Keratinocyte (primary cell): ENCODE measurements around the gene AOX1. TPM values are rescaled to one million over a fixed set of nuclear protein-coding genes. Genes with fewer than 3 reads are reported as not detected.
"Not testable (repeated sequence)": the region's sequence is repeated elsewhere in the genome, so short reads cannot be mapped to it uniquely, and the experiment has no call there.

Source experiments
- DNase-seq: peaks from one replicate; pipeline ENCODE4 v3.0.0-alpha.2; 2011; ENCODE audit warnings: low read depth, missing footprints, low spot score
- FAIRE-seq: peaks from 2 replicates; lab custom pipeline; 2011; peaks lifted over from hg19 to GRCh38; lab: Jason Lieb, UNC
- H2AFZ ChIP-seq: 2 replicates; pipeline ENCODE4 v1.6.0; 2012; ENCODE audit warnings: low read length, control low read depth, inconsistent platforms; ENCODE audit not compliant: control insufficient read depth
- H3K27ac ChIP-seq: 2 replicates; pipeline ENCODE4 v1.5.1; 2011; ENCODE audit warnings: low read length; ENCODE audit not compliant: control insufficient read depth, insufficient read depth
- H3K27me3 ChIP-seq: 3 replicates; pipeline ENCODE4 v1.6.0; 2011; ENCODE audit warnings: low read length; ENCODE audit not compliant: control insufficient read depth, insufficient read depth; ENCODE audit errors: extremely low read depth
- H3K36me3 ChIP-seq, 2 experiments: 2 replicates in 1 of 2; 3 replicates in 1 of 2; pipeline ENCODE4 v1.5.1; 2011; ENCODE audit warnings: low read length in 2 of 2, mild to moderate bottlenecking in 1 of 2; ENCODE audit not compliant: control insufficient read depth in 2 of 2, insufficient read depth in 2 of 2; ENCODE audit errors: extremely low read depth in 1 of 2
- H3K4me1 ChIP-seq: 3 replicates; pipeline ENCODE4 v1.5.1; 2011; ENCODE audit warnings: low read length; ENCODE audit not compliant: control insufficient read depth, insufficient read depth; ENCODE audit errors: extremely low read depth
- H3K4me2 ChIP-seq: 3 replicates; pipeline ENCODE4 v1.6.0; 2011; ENCODE audit warnings: low read depth, low read length; ENCODE audit not compliant: control insufficient read depth, insufficient read depth; ENCODE audit errors: extremely low read depth
- H3K4me3 ChIP-seq, 3 experiments: fragments of 200-600 bp in 1 of 3; sonication (generic) in 1 of 3; 2 replicates in 2 of 3; 3 replicates in 1 of 3; pipeline ENCODE4 v1.5.1; 2011 to 2016; ENCODE audit warnings: low read length in 3 of 3, mild to moderate bottlenecking in 3 of 3, control low read depth in 2 of 3, inconsistent platforms in 1 of 3, low read depth in 1 of 3, mixed read lengths in 1 of 3, mixed run types in 1 of 3, moderate library complexity in 1 of 3; ENCODE audit not compliant: control insufficient read depth in 2 of 3, insufficient read depth in 2 of 3; ENCODE audit errors: extremely low read depth in 1 of 3
- H3K79me2 ChIP-seq: 2 replicates; pipeline ENCODE4 v1.6.0; 2012; ENCODE audit warnings: low read length; ENCODE audit not compliant: control insufficient read depth, insufficient read depth
- H3K9ac ChIP-seq: 3 replicates; pipeline ENCODE4 v1.6.0; 2011; ENCODE audit warnings: low read length; ENCODE audit not compliant: control insufficient read depth, insufficient read depth; ENCODE audit errors: extremely low read depth
- H3K9me1 ChIP-seq: 3 replicates; pipeline ENCODE4 v1.6.0; 2011; ENCODE audit warnings: low read length; ENCODE audit not compliant: control insufficient read depth, insufficient read depth; ENCODE audit errors: extremely low read depth
- H3K9me3 ChIP-seq: 2 replicates; pipeline ENCODE4 v1.5.1; 2012; ENCODE audit warnings: low read depth, low read length; ENCODE audit not compliant: control insufficient read depth
- H4K20me1 ChIP-seq: 3 replicates; pipeline ENCODE4 v1.6.0; 2011; ENCODE audit warnings: low read length; ENCODE audit not compliant: control insufficient read depth, insufficient read depth; ENCODE audit errors: extremely low read depth
- EZH2 ChIP-seq: IDR thresholded peaks from one replicate; pipeline ENCODE4 v1.6.1; 2012; ENCODE audit warnings: inconsistent platforms, mild to moderate bottlenecking, low read length, moderate library complexity
- dilution Hi-C: fragments of 300-500 bp; cut with MboI; formaldehyde crosslinking; loops from one replicate; pipeline ENCODE4 v1.7.0; 2020; ENCODE audit warnings: low sequenced_read_pairs; ENCODE audit not compliant: extremely low pct_ligation_motif_present
- polyA plus RNA-seq, 5 experiments: library from polyadenylated mRNA; depleted of rRNA in 3 of 5; stranded (reverse) in 3 of 5; stranded (forward) in 1 of 5; unstranded in 1 of 5; fragments of >200 nt; gene quantifications; 1 replicate in 1 of 5; 2 replicates in 3 of 5; 3 replicates in 1 of 5; pipeline versions ENCODE4 v1.2.1 to v1.2.3, GENCODE V29; 2011 to 2012; ENCODE audit warnings: missing spikeins in 2 of 5, low read depth in 1 of 5, low replicate concordance in 1 of 5
- TF ChIP-seq, protein P1 (sequence below), 3 experiments: IDR thresholded peaks in 1 of 3; conservative IDR thresholded peaks in 1 of 3; optimal IDR thresholded peaks in 1 of 3; 2 replicates in 2 of 3; 3 replicates in 1 of 3; pipeline versions ENCODE3 to v1.5.1; 2011; ENCODE audit warnings: low read length in 3 of 3, mild to moderate bottlenecking in 3 of 3, moderate library complexity in 2 of 3, control low read depth in 1 of 3, inconsistent platforms in 1 of 3; ENCODE audit not compliant: insufficient read depth in 2 of 3; ENCODE audit errors: extremely low read depth in 1 of 3

Gene AOX1
- polyA plus RNA-seq, 1 donor (not counting 4 experiments of a cell fraction or from before 2014, with no cell fraction given): 12.2 TPM

DNA sequence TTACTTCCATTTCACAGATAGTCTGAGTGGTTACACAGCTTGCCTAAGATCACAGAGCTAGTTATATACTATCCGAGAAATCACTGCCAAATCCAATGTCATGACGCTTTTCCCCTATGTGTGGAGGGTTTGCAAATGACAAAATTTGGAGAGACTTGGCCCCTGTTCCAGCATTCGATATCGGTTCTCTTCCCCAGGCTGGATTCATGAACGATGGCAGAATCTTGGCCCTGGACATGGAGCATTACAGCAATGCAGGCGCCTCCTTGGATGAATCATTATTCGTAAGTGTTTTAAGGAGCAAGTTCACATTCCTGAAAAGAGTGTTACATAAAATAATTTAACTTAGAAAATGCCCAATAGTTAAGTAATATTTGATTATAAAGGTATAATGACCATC, 55.1 kb downstream of the AOX1 start:
- TF ChIP-seq EZH2: no peak
- TF ChIP-seq, protein P1, sequence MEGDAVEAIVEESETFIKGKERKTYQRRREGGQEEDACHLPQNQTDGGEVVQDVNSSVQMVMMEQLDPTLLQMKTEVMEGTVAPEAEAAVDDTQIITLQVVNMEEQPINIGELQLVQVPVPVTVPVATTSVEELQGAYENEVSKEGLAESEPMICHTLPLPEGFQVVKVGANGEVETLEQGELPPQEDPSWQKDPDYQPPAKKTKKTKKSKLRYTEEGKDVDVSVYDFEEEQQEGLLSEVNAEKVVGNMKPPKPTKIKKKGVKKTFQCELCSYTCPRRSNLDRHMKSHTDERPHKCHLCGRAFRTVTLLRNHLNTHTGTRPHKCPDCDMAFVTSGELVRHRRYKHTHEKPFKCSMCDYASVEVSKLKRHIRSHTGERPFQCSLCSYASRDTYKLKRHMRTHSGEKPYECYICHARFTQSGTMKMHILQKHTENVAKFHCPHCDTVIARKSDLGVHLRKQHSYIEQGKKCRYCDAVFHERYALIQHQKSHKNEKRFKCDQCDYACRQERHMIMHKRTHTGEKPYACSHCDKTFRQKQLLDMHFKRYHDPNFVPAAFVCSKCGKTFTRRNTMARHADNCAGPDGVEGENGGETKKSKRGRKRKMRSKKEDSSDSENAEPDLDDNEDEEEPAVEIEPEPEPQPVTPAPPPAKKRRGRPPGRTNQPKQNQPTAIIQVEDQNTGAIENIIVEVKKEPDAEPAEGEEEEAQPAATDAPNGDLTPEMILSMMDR (optimal IDR thresholded peaks at IDR 0.05 in 1 of 3, IDR thresholded peaks at IDR 0.05 in 1 of 3, conservative IDR thresholded peaks at IDR 0.05 in 1 of 3; ENCODE audit: extremely low read depth in 1 of 3, insufficient read depth in 2 of 3, low read length in 3 of 3): no peak

GRCh38 chr2:200648518-200649281, 62.9 kb downstream of the AOX1 start:
- DNase-seq, H3K4me3 ChIP-seq, H3K4me2 ChIP-seq, H3K9ac ChIP-seq, H3K27ac ChIP-seq, H3K9me3 ChIP-seq, dilution Hi-C loops, FAIRE-seq, H3K4me1 ChIP-seq, H3K9me1 ChIP-seq, H3K79me2 ChIP-seq, H3K27me3 ChIP-seq, H3K36me3 ChIP-seq, H4K20me1 ChIP-seq: not testable (repeated sequence)
- H2AFZ ChIP-seq: peak overlapping the region; percentile 69

More for the DNA sequence above, 55.1 kb downstream of the AOX1 start:
- Histone ChIP-seq H3K4me2 (no peak overlapping the region), H3K27ac (no peak overlapping the region), H2AFZ (no peak overlapping the region), H3K4me3 (no peak overlapping the region), H3K27me3 (no peaks in the 10 kb centered on the region), H3K36me3 (peaks cover 1 to 4% of the 10 kb centered on the region in 2 experiments), H4K20me1 (no peaks in the 10 kb centered on the region), H3K9me3 (no peaks in the 10 kb centered on the region), H3K9ac (no peak overlapping the region), H3K79me2 (no peaks in the 10 kb centered on the region), H3K9me1 (no peaks in the 10 kb centered on the region), H3K4me1 (no peaks in the 10 kb centered on the region)
- dilution Hi-C loops: no loop called here
- FAIRE-seq (no peak), DNase-seq (no peak)
